Osteocyte (in vitro differentiated cells): ENCODE results near the gene GOLGA8O. TPM values are rescaled to one million over a fixed set of nuclear protein-coding genes. Genes with fewer than 3 reads are reported as not detected.
A peak's percentile ranks its signal among the peaks of the same experiment; 100 is the strongest.
"Not testable (repeated sequence)": the region's sequence is repeated elsewhere in the genome, so short reads cannot be mapped to it uniquely, and the experiment has no call there.

Experiments used
- DNase-seq: peaks from one replicate; pipeline ENCODE4 v3.0.0; 2021; ENCODE audit warnings: mixed read lengths; ENCODE audit not compliant: unreplicated experiment; ENCODE audit errors: extremely low spot score
- H3K27ac Mint-ChIP-seq: one replicate; pipeline ENCODE4 v1.8.0; 2021; ENCODE audit warnings: mild to moderate bottlenecking, mixed read lengths; ENCODE audit not compliant: unreplicated experiment
- H3K27me3 Mint-ChIP-seq: one replicate; pipeline ENCODE4 v1.8.0; 2021; ENCODE audit warnings: mixed read lengths; ENCODE audit not compliant: unreplicated experiment
- H3K36me3 Mint-ChIP-seq: one replicate; pipeline ENCODE4 v1.8.0; 2021; ENCODE audit warnings: mixed read lengths; ENCODE audit not compliant: unreplicated experiment
- H3K4me1 Mint-ChIP-seq: one replicate; pipeline ENCODE4 v1.8.0; 2021; ENCODE audit warnings: mixed read lengths; ENCODE audit not compliant: unreplicated experiment
- H3K4me3 Mint-ChIP-seq: one replicate; pipeline ENCODE4 v1.8.0; 2021; ENCODE audit warnings: mild to moderate bottlenecking, moderate library complexity, mixed read lengths; ENCODE audit not compliant: unreplicated experiment
- H3K9me3 Mint-ChIP-seq: one replicate; pipeline ENCODE4 v1.8.0; 2021; ENCODE audit warnings: mixed read lengths; ENCODE audit not compliant: unreplicated experiment
- CTCF ChIP-seq: fragments of 200-600 bp; sonication (generic); IDR thresholded peaks from 2 replicates; pipeline ENCODE4 v1.5.0; 2021; ENCODE audit warnings: antibody characterized with exemption, mild to moderate bottlenecking, moderate library complexity
- long read RNA-seq: library from polyadenylated mRNA; unstranded; transcript quantifications from one replicate; pipeline ENCODE4 v2.0.0, GENCODE V29; 2021
- total RNA-seq: library from RNA; stranded (reverse); gene quantifications from 2 replicates; pipeline ENCODE4 v1.2.1, GENCODE V29; 2021

Gene GOLGA8O
- total RNA-seq = 2.4 and 2.5 TPM in 2 replicates
- long read RNA-seq = 0 reads

GRCh38 chr15:32455534-32455933 is at the start of gene GOLGA8O:
Gene GOLGA8O, minus strand, starts transcription at chr15:32455634. Its CDS starts 98 bp downstream, at chr15:32455536.
- not testable (repeated sequence) for H3K9me3 Mint-ChIP-seq, H3K4me3 Mint-ChIP-seq, H3K27me3 Mint-ChIP-seq

GRCh38 chr15:32504152-32504811 is 48.8 kb upstream of the GOLGA8O start:
- H3K27ac Mint-ChIP-seq, H3K9me3 Mint-ChIP-seq, H3K4me3 Mint-ChIP-seq, H3K27me3 Mint-ChIP-seq, H3K4me1 Mint-ChIP-seq, DNase-seq, H3K36me3 Mint-ChIP-seq: not testable (repeated sequence)

More at GRCh38 chr15:32455534-32455933, at the start of gene GOLGA8O:
- H3K36me3 Mint-ChIP-seq, H3K27ac Mint-ChIP-seq, DNase-seq, H3K4me1 Mint-ChIP-seq: not testable (repeated sequence)

GRCh38 chr15:32502946-32503345 is 47.5 kb upstream of the GOLGA8O start:
- not testable (repeated sequence) for H3K4me3 Mint-ChIP-seq, H3K4me1 Mint-ChIP-seq, H3K27me3 Mint-ChIP-seq, H3K36me3 Mint-ChIP-seq, H3K9me3 Mint-ChIP-seq, H3K27ac Mint-ChIP-seq, DNase-seq

- H3K27me3 Mint-ChIP-seq, H3K36me3 Mint-ChIP-seq, H3K9me3 Mint-ChIP-seq, H3K27ac Mint-ChIP-seq, H3K4me3 Mint-ChIP-seq, H3K4me1 Mint-ChIP-seq, DNase-seq: not testable (repeated sequence)
These were observed 37.3 kb upstream of the GOLGA8O start for GRCh38 chr15:32492768-32493167.

GRCh38 chr15:32486474-32486873 is 31.0 kb upstream of the GOLGA8O start:
- not testable (repeated sequence) for DNase-seq, H3K9me3 Mint-ChIP-seq, H3K27me3 Mint-ChIP-seq, H3K27ac Mint-ChIP-seq, H3K36me3 Mint-ChIP-seq, H3K4me3 Mint-ChIP-seq, H3K4me1 Mint-ChIP-seq

- not testable (repeated sequence) for H3K9me3 Mint-ChIP-seq, H3K4me3 Mint-ChIP-seq, DNase-seq, H3K4me1 Mint-ChIP-seq, H3K27ac Mint-ChIP-seq, H3K27me3 Mint-ChIP-seq, H3K36me3 Mint-ChIP-seq
These were observed 27.9 kb upstream of the GOLGA8O start for GRCh38 chr15:32483377-32483776.

- not testable (repeated sequence) for H3K9me3 Mint-ChIP-seq, H3K27ac Mint-ChIP-seq, H3K4me1 Mint-ChIP-seq, H3K36me3 Mint-ChIP-seq, H3K4me3 Mint-ChIP-seq, DNase-seq, H3K27me3 Mint-ChIP-seq
These were observed 26.2 kb upstream of the GOLGA8O start for GRCh38 chr15:32481683-32482082.

- not testable (repeated sequence) for H3K36me3 Mint-ChIP-seq
These were observed 12.6 kb upstream of the GOLGA8O start for GRCh38 chr15:32468076-32468475.

GRCh38 chr15:32440445-32440977 is 14.9 kb downstream of the GOLGA8O start:
- H3K9me3 Mint-ChIP-seq, H3K36me3 Mint-ChIP-seq, H3K27ac Mint-ChIP-seq, H3K4me1 Mint-ChIP-seq, H3K4me3 Mint-ChIP-seq, DNase-seq, H3K27me3 Mint-ChIP-seq: not testable (repeated sequence)
- peak; percentile 23 for TF ChIP-seq CTCF

More at GRCh38 chr15:32468076-32468475, 12.6 kb upstream of the GOLGA8O start:
- not testable (repeated sequence) for H3K4me1 Mint-ChIP-seq, DNase-seq, H3K4me3 Mint-ChIP-seq, H3K9me3 Mint-ChIP-seq, H3K27me3 Mint-ChIP-seq, H3K27ac Mint-ChIP-seq

- H3K27me3 Mint-ChIP-seq, H3K4me1 Mint-ChIP-seq, DNase-seq, H3K4me3 Mint-ChIP-seq, H3K9me3 Mint-ChIP-seq, H3K36me3 Mint-ChIP-seq, H3K27ac Mint-ChIP-seq: not testable (repeated sequence)
These were observed 21.1 kb downstream of the GOLGA8O start for GRCh38 chr15:32434102-32434963.

- H3K27ac Mint-ChIP-seq, H3K9me3 Mint-ChIP-seq, DNase-seq, H3K27me3 Mint-ChIP-seq, H3K36me3 Mint-ChIP-seq, H3K4me1 Mint-ChIP-seq, H3K4me3 Mint-ChIP-seq: not testable (repeated sequence)
These were observed 27.8 kb downstream of the GOLGA8O start for GRCh38 chr15:32427635-32428034.
